ENCODE measurements around the gene NUTF2. TPM values are rescaled to one million over a fixed set of nuclear protein-coding genes. Genes with fewer than 3 reads are reported as not detected.
A peak's percentile ranks its signal among the peaks of the same experiment; 100 is the strongest.

Gene NUTF2
- total RNA-seq, 4 donors from 2014 or later, result 88.5 to 136 (median 109) TPM

GRCh38 chr16:67856927-67857546 is 10.3 kb downstream of the NUTF2 start:
- intact Hi-C loops (cut with DNase I; ENCODE audit: low total_unique reads), result no loop called here
- WGBS, 2 donors, result 83 to 84% methylated on average over 5 of the region's 5 CpGs

GRCh38 chr16:67857547-67858233 is 11.0 kb downstream of the NUTF2 start:
- intact Hi-C loops (cut with DNase I; ENCODE audit: low total_unique reads), result no loop called here
- no peak overlapping the region for H3K4me3 ChIP-seq (ENCODE audit: low read depth, poor library complexity, severe bottlenecking)
- 14 to 25% methylated on average over 3 of the region's 3 CpGs for WGBS, 2 donors
- TF ChIP-seq CTCF (IDR thresholded peaks at IDR 0.05) (peak in 1 of 3 donors; percentile 9), POLR2A (IDR thresholded peaks at IDR 0.05) (no peak)
- peak; percentile 91 to 96 for DNase-seq (ENCODE audit: low spot score in 2 of 2)

More at GRCh38 chr16:67856927-67857546, 10.3 kb downstream of the NUTF2 start:
- H3K4me3 ChIP-seq (ENCODE audit: low read depth, poor library complexity, severe bottlenecking), result no peak overlapping the region
- TF ChIP-seq CTCF (IDR thresholded peaks at IDR 0.05), result no peak
- TF ChIP-seq POLR2A (IDR thresholded peaks at IDR 0.05), result no peak
- no peak for DNase-seq (ENCODE audit: low spot score in 2 of 2)

GRCh38 chr16:67858500-67858899 is 11.8 kb downstream of the NUTF2 start:
- no peak overlapping the region for H3K4me3 ChIP-seq (ENCODE audit: low read depth, poor library complexity, severe bottlenecking)
- TF ChIP-seq CTCF (IDR thresholded peaks at IDR 0.05), result no peak
- no peak for TF ChIP-seq POLR2A (IDR thresholded peaks at IDR 0.05)
- DNase-seq (ENCODE audit: low spot score in 2 of 2), result no peak
- 49 to 63% methylated on average over 4 of the region's 4 CpGs for WGBS, 2 donors
- intact Hi-C loops (cut with DNase I; ENCODE audit: low total_unique reads), result no loop called here

GRCh38 chr16:67860589-67861398 is 14.1 kb downstream of the NUTF2 start:
- 54% methylated on average over 8 of the region's 8 CpGs for WGBS, 2 donors
- intact Hi-C loops (cut with DNase I; ENCODE audit: low total_unique reads), result no loop called here
- H3K4me3 ChIP-seq (ENCODE audit: low read depth, poor library complexity, severe bottlenecking), result no peak overlapping the region
- no peak for DNase-seq (ENCODE audit: low spot score in 2 of 2)
- TF ChIP-seq CTCF (IDR thresholded peaks at IDR 0.05) (no peak), POLR2A (IDR thresholded peaks at IDR 0.05) (no peak)

- no peak for TF ChIP-seq POLR2A (IDR thresholded peaks at IDR 0.05)
- no peak for TF ChIP-seq CTCF (IDR thresholded peaks at IDR 0.05)
- 80 to 88% methylated on average over 6 of the region's 6 CpGs for WGBS, 2 donors
- DNase-seq (ENCODE audit: low spot score in 2 of 2), result no peak
- no peak overlapping the region for H3K4me3 ChIP-seq (ENCODE audit: low read depth, poor library complexity, severe bottlenecking)
- intact Hi-C loops (cut with DNase I; ENCODE audit: low total_unique reads), result no loop called here
These were observed 15.1 kb downstream of the NUTF2 start for GRCh38 chr16:67861877-67862276.

All from lower leg skin (tissue), 4 donors.